Osteocyte (in vitro differentiated cells): Measurements from ENCODE around the gene ATP1B3. TPM values are rescaled to one million over a fixed set of nuclear protein-coding genes. Genes with fewer than 3 reads are reported as not detected.

Experiments used
- DNase-seq: peaks from one replicate; pipeline ENCODE4 v3.0.0; 2021; ENCODE audit warnings: mixed read lengths; ENCODE audit not compliant: unreplicated experiment; ENCODE audit errors: extremely low spot score
- H3K27ac Mint-ChIP-seq: one replicate; pipeline ENCODE4 v1.8.0; 2021; ENCODE audit warnings: mild to moderate bottlenecking, mixed read lengths; ENCODE audit not compliant: unreplicated experiment
- H3K27me3 Mint-ChIP-seq: one replicate; pipeline ENCODE4 v1.8.0; 2021; ENCODE audit warnings: mixed read lengths; ENCODE audit not compliant: unreplicated experiment
- H3K36me3 Mint-ChIP-seq: one replicate; pipeline ENCODE4 v1.8.0; 2021; ENCODE audit warnings: mixed read lengths; ENCODE audit not compliant: unreplicated experiment
- H3K4me1 Mint-ChIP-seq: one replicate; pipeline ENCODE4 v1.8.0; 2021; ENCODE audit warnings: mixed read lengths; ENCODE audit not compliant: unreplicated experiment
- H3K4me3 Mint-ChIP-seq: one replicate; pipeline ENCODE4 v1.8.0; 2021; ENCODE audit warnings: mild to moderate bottlenecking, moderate library complexity, mixed read lengths; ENCODE audit not compliant: unreplicated experiment
- H3K9me3 Mint-ChIP-seq: one replicate; pipeline ENCODE4 v1.8.0; 2021; ENCODE audit warnings: mixed read lengths; ENCODE audit not compliant: unreplicated experiment
- total RNA-seq: library from RNA; stranded (reverse); gene quantifications from 2 replicates; pipeline ENCODE4 v1.2.1, GENCODE V29; 2021
- TF ChIP-seq, protein P1 (sequence below): fragments of 200-600 bp; sonication (generic); IDR thresholded peaks from 2 replicates; pipeline ENCODE4 v1.5.0; 2021; ENCODE audit warnings: antibody characterized with exemption, mild to moderate bottlenecking, moderate library complexity

The ATP1B3 gene
- total RNA-seq, 1 donor from 2014 or later: 139 TPM

DNA sequence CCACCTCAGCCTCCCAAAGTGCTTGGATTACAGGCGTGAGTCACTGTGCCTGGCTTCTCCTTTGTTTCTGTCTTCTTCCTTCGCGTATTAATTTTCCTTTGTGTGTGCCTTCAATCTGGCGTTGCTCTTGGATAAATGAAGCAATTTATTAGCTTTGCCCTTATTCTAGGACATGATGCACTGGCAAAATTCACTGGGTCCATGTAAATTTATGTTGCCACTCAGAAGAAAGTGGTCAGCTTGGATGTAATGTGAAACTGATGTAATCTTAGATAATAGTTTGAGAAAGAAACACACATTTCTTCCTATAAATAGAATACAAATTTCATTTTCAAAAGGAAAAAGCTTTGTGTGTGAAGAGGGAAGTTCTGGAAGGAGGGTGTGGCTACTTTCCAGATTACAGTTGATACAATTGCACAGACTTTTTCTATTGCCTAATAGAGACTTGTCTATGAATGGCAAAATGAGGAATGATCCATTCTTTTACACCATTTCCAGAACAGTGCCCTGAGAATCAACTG, 23.3 kb upstream of the ATP1B3 start:
- no peak overlapping the region for H3K4me3 Mint-ChIP-seq
- H3K4me1 Mint-ChIP-seq: no peaks in the 10 kb centered on the region
- no peak overlapping the region for H3K27ac Mint-ChIP-seq
- TF ChIP-seq, protein P1, sequence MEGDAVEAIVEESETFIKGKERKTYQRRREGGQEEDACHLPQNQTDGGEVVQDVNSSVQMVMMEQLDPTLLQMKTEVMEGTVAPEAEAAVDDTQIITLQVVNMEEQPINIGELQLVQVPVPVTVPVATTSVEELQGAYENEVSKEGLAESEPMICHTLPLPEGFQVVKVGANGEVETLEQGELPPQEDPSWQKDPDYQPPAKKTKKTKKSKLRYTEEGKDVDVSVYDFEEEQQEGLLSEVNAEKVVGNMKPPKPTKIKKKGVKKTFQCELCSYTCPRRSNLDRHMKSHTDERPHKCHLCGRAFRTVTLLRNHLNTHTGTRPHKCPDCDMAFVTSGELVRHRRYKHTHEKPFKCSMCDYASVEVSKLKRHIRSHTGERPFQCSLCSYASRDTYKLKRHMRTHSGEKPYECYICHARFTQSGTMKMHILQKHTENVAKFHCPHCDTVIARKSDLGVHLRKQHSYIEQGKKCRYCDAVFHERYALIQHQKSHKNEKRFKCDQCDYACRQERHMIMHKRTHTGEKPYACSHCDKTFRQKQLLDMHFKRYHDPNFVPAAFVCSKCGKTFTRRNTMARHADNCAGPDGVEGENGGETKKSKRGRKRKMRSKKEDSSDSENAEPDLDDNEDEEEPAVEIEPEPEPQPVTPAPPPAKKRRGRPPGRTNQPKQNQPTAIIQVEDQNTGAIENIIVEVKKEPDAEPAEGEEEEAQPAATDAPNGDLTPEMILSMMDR: no peak
- H3K27me3 Mint-ChIP-seq: peaks cover under 1% of the 10 kb centered on the region
- DNase-seq: no peak
- H3K9me3 Mint-ChIP-seq: no peaks in the 10 kb centered on the region
- H3K36me3 Mint-ChIP-seq: no peaks in the 10 kb centered on the region

DNA sequence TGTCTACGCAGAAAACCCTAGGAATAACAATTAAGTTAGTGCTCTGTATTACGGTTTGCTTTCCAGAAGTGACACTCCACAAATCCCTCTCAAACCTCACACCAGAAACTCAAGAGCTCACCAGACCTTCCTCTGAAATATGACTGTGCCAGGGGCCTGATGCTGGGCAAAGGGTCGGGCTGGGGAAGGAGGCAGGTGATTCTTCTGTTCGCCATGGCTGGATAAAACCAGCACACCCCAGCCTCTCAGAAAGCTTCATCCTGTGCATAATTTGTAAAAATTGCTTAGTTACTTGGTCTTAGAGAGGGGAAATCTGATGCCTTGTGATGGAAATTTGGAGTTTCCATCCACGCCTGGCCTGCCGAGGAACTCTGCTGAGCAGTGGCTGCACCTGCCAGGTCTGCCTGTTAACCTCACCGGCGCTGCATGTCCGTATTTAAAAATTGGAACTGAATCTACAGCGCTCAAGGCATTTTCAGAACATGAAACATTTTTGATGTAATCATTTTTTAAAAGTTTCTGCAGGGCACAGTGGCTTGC, 22.7 kb upstream of the ATP1B3 start:
- H3K27ac Mint-ChIP-seq: no peak overlapping the region
- no peak overlapping the region for H3K4me3 Mint-ChIP-seq
- H3K27me3 Mint-ChIP-seq: peaks cover 3% of the 10 kb centered on the region
- TF ChIP-seq, protein P1: no peak
- H3K4me1 Mint-ChIP-seq: no peaks in the 10 kb centered on the region
- H3K36me3 Mint-ChIP-seq: no peaks in the 10 kb centered on the region
- no peak for DNase-seq
- no peaks in the 10 kb centered on the region for H3K9me3 Mint-ChIP-seq

DNA sequence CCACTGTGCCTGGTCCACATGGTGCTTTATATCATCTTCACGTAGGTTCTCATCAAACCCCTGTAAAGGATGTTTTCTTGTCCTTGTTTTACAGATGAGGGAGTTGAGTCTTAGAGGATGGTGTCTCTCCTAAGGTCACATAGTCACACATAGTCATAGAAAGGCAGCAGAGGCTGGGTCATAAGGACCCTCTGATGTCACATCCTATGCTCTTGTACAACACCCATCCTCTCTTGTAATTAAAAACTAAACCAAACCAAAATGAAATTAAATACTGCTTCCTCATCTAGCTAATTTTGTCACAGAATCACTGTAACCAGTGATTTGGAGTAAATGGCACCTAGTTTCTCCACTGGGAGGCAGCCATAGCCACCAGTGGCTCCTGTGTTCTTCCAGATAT, 21.8 kb upstream of the ATP1B3 start:
- no peak for DNase-seq
- H3K27ac Mint-ChIP-seq: no peak overlapping the region
- no peak overlapping the region for H3K4me3 Mint-ChIP-seq
- peaks cover 3% of the 10 kb centered on the region for H3K27me3 Mint-ChIP-seq
- H3K36me3 Mint-ChIP-seq: no peaks in the 10 kb centered on the region
- no peaks in the 10 kb centered on the region for H3K9me3 Mint-ChIP-seq
- TF ChIP-seq, protein P1: no peak
- no peaks in the 10 kb centered on the region for H3K4me1 Mint-ChIP-seq

DNA sequence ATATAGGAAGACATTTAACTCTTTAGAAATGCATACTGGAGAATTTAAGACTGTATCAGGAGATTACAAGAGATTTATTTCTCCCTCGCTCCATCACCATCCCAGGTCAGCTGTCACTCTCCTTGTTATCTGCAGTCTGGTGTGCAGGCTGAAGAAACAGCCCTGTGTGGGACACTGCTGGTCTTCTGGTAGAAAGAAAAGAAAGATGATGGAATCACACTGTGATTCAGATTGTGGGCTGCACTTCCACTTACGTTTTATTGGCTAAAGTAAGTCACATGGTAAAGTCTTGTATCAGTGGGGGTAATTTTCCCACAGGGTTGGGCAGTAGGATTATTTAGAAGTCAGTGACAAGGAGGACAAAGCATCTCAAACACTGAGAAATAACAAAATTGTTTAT, 18.1 kb upstream of the ATP1B3 start:
- DNase-seq: no peak
- Mint-ChIP-seq H3K9me3 (no peaks in the 10 kb centered on the region), H3K4me1 (no peaks in the 10 kb centered on the region), H3K27ac (no peak overlapping the region), H3K27me3 (peaks cover 5% of the 10 kb centered on the region), H3K4me3 (no peak overlapping the region), H3K36me3 (no peaks in the 10 kb centered on the region)
- TF ChIP-seq, protein P1: no peak

DNA sequence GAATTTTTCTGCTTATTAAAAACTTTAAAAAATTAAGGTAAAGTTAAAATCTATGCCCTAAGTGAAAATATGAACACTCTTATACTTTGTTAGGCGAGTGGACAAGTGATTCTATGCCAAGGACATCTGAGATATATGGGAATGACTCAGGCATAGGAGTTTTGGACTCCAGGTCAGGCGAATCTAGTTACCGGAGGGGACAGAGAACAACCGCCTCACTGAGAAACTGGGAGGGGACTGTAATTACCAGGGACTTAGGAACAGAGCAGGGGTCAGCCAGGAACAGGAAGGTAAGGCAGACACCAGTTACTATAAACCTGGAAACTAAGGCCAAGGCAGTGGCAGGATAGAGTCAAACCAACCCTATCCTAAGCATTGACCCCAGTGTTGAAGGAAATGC, 16.8 kb upstream of the ATP1B3 start:
- no peak overlapping the region for H3K27ac Mint-ChIP-seq
- TF ChIP-seq, protein P1: no peak
- DNase-seq: no peak
- peaks cover 15% of the 10 kb centered on the region for H3K27me3 Mint-ChIP-seq
- no peak overlapping the region for H3K4me3 Mint-ChIP-seq
- no peaks in the 10 kb centered on the region for H3K36me3 Mint-ChIP-seq
- H3K9me3 Mint-ChIP-seq: no peaks in the 10 kb centered on the region
- no peaks in the 10 kb centered on the region for H3K4me1 Mint-ChIP-seq
